Measurements from ENCODE around the gene CNTROB. TPM values are rescaled to one million over a fixed set of nuclear protein-coding genes. Genes with fewer than 3 reads are reported as not detected.
A peak's percentile ranks its signal among the peaks of the same experiment; 100 is the strongest.

Gene CNTROB
- total RNA-seq, 1 experiment from 2014 or later = 39.2 TPM

- Mint-ChIP-seq H3K4me3 (ENCODE audit: unreplicated experiment) (no peak overlapping the region), H3K27me3 (ENCODE audit: insufficient read depth, unreplicated experiment) (no peaks in the 10 kb centered on the region), H3K9me3 (ENCODE audit: unreplicated experiment) (no peaks in the 10 kb centered on the region), H3K4me1 (ENCODE audit: insufficient read depth, unreplicated experiment) (peaks cover 6% of the 10 kb centered on the region), H3K36me3 (ENCODE audit: insufficient read depth, unreplicated experiment) (no peaks in the 10 kb centered on the region), H3K27ac (ENCODE audit: low read depth, unreplicated experiment) (no peak overlapping the region)
- CTCF ChIA-PET = interaction anchor here (1.6 kb wide), 1 partner anchor 80 kb away, joined by 4 read pairs; no protein-coding TSS in a partner anchor
- no peak for TF ChIP-seq CTCF (IDR thresholded peaks at IDR 0.05; ENCODE audit: unreplicated experiment)
- intact Hi-C loops (cut with micrococcal nuclease) = no loop called here
- POLR2A ChIA-PET = interaction anchor here (1.5 kb wide), 1 partner anchor 232 kb away, joined by 3 read pairs; no protein-coding TSS in a partner anchor
- DNase-seq (ENCODE audit: unreplicated experiment) = no peak
- BruUV-seq (replicated peaks) = no TSS peak
Measured at GRCh38 chr17:7993972-7994589, 62.1 kb downstream of the CNTROB start.

GRCh38 chr17:7995724-7996123, 63.7 kb downstream of the CNTROB start:
- intact Hi-C loops (cut with micrococcal nuclease) = no loop called here
- Mint-ChIP-seq H3K27me3 (ENCODE audit: insufficient read depth, unreplicated experiment) (no peaks in the 10 kb centered on the region), H3K27ac (ENCODE audit: low read depth, unreplicated experiment) (no peak overlapping the region), H3K9me3 (ENCODE audit: unreplicated experiment) (no peaks in the 10 kb centered on the region), H3K4me1 (ENCODE audit: insufficient read depth, unreplicated experiment) (peaks cover 6% of the 10 kb centered on the region), H3K36me3 (ENCODE audit: insufficient read depth, unreplicated experiment) (no peaks in the 10 kb centered on the region), H3K4me3 (ENCODE audit: unreplicated experiment) (no peak overlapping the region)
- no peak for DNase-seq (ENCODE audit: unreplicated experiment)
- no TSS peak for BruUV-seq (replicated peaks)
- no peak for TF ChIP-seq CTCF (IDR thresholded peaks at IDR 0.05; ENCODE audit: unreplicated experiment)
- CTCF ChIA-PET = interaction anchor here (0.6 to 0.7 kb wide), 2 partner anchors 37 to 42 kb away, joined by 3 read pairs; no protein-coding TSS in a partner anchor
- POLR2A ChIA-PET = no interaction called here

GRCh38 chr17:7997186-7997585, 65.2 kb downstream of the CNTROB start:
- ChIA-PET POLR2A (interaction anchor here (0.6 to 1.5 kb wide), 10 partner anchors 12 to 516 kb away, joined by 3 to 7 read pairs (median 3); partner anchors contain the start of genes CNTROB, RNF227, SLC35G6 and TRAPPC1), CTCF (interaction anchor here (0.6 to 1.9 kb wide), 16 partner anchors 11 to 193 kb away, joined by 3 to 6 read pairs (median 4); no protein-coding TSS in a partner anchor)
- peak; percentile 25 for TF ChIP-seq CTCF (IDR thresholded peaks at IDR 0.05; ENCODE audit: unreplicated experiment)
- peaks cover 6% of the 10 kb centered on the region for H3K36me3 Mint-ChIP-seq (ENCODE audit: insufficient read depth, unreplicated experiment)
- no peak overlapping the region for H3K4me3 Mint-ChIP-seq (ENCODE audit: unreplicated experiment)
- intact Hi-C loops (cut with micrococcal nuclease) = no loop called here
- no TSS peak for BruUV-seq (replicated peaks)
- peak; percentile 60 for DNase-seq (ENCODE audit: unreplicated experiment)
- H3K27ac Mint-ChIP-seq (ENCODE audit: low read depth, unreplicated experiment) = no peak overlapping the region
- peaks cover 5% of the 10 kb centered on the region for H3K4me1 Mint-ChIP-seq (ENCODE audit: insufficient read depth, unreplicated experiment)
- H3K27me3 Mint-ChIP-seq (ENCODE audit: insufficient read depth, unreplicated experiment) = peaks cover 9% of the 10 kb centered on the region
- no peaks in the 10 kb centered on the region for H3K9me3 Mint-ChIP-seq (ENCODE audit: unreplicated experiment)

Other genes with a start within 250 kb of the CNTROB start
- 131 and 181 TPM in 2 replicates for gene TP53, start 244.7 kb upstream of the CNTROB start, total RNA-seq (2022)
- 10.7 and 11.7 TPM in 2 replicates for gene WRAP53, start 243.7 kb upstream of the CNTROB start, total RNA-seq (2022)
- gene EFNB3, start 227.0 kb upstream of the CNTROB start, total RNA-seq (2022) = 1.3 and 1.4 TPM in 2 replicates
- gene DNAH2, start 214.5 kb upstream of the CNTROB start, total RNA-seq (2022) = 0.05 and 0.12 TPM in 2 replicates
- 37.9 and 39.8 TPM in 2 replicates for gene KDM6B, start 98.0 kb upstream of the CNTROB start, total RNA-seq (2022)
- gene TMEM88, start 77.1 kb upstream of the CNTROB start, total RNA-seq (2022) = 3.5 and 4.4 TPM in 2 replicates
- gene NAA38, start 74.6 kb upstream of the CNTROB start, total RNA-seq (2022) = 70.2 and 83.4 TPM in 2 replicates
- gene CYB5D1, start 74.2 kb upstream of the CNTROB start, total RNA-seq (2022) = 23.1 and 23.2 TPM in 2 replicates
- gene CHD3, start 43.4 kb upstream of the CNTROB start, total RNA-seq (2022) = 78.5 and 87.1 TPM in 2 replicates
- gene RNF227, start 15.9 kb upstream of the CNTROB start, total RNA-seq (2022) = 5.6 and 7.4 TPM in 2 replicates
- 4.2 and 10.0 TPM in 2 replicates for gene KCNAB3, start 2.4 kb upstream of the CNTROB start, total RNA-seq (2022)
- gene TRAPPC1, start 260 bp upstream of the CNTROB start, total RNA-seq (2022) = 80.0 and 104 TPM in 2 replicates
- gene GUCY2D, start 70.4 kb downstream of the CNTROB start, total RNA-seq (2022) = not detected in 2 replicates
- gene ALOX15B, start 106.9 kb downstream of the CNTROB start, total RNA-seq (2022) = 18.5 and 27.6 TPM in 2 replicates
- 1.3 TPM in 1 of 2 replicates, not detected in the other for gene ALOX12B, start 155.5 kb downstream of the CNTROB start, total RNA-seq (2022)
- 13.1 and 14.1 TPM in 2 replicates for gene ALOXE3, start 186.3 kb downstream of the CNTROB start, total RNA-seq (2022)
- gene HES7, start 191.9 kb downstream of the CNTROB start, total RNA-seq (2022) = 5.8 and 5.9 TPM in 2 replicates
- 165 and 190 TPM in 2 replicates for gene PER1, start 220.2 kb downstream of the CNTROB start, total RNA-seq (2022)
- gene VAMP2, start 230.7 kb downstream of the CNTROB start, total RNA-seq (2022) = 37.7 and 42.8 TPM in 2 replicates
- gene TMEM107, start 244.2 kb downstream of the CNTROB start, total RNA-seq (2022) = 7.6 and 8.4 TPM in 2 replicates

All from MCF 10A (cell line).